Immature natural killer cell (primary cell): ENCODE data around the gene PTPRD. TPM values are rescaled to one million over a fixed set of nuclear protein-coding genes. Genes with fewer than 3 reads are reported as not detected.

Source experiments
- DNase-seq, 3 donors: peaks; one replicate each; pipeline ENCODE4 v3.0.0; 2022; ENCODE audit warnings: mixed read lengths in 1 of 3
- H3K27ac Mint-ChIP-seq, 6 donors: one replicate each; pipeline ENCODE4 v1.8.0; 2020; ENCODE audit warnings: mixed read lengths in 6 of 6, mild to moderate bottlenecking in 5 of 6, inconsistent platforms in 4 of 6, moderate library complexity in 3 of 6
- H3K27me3 Mint-ChIP-seq, 3 donors: one replicate each; pipeline ENCODE4 v1.8.0; 2020 to 2021; ENCODE audit warnings: low read depth in 3 of 3, mild to moderate bottlenecking in 3 of 3, mixed read lengths in 3 of 3, moderate library complexity in 3 of 3, inconsistent platforms in 1 of 3
- H3K36me3 Mint-ChIP-seq, 3 donors: one replicate each; pipeline ENCODE4 v1.8.0; 2020; ENCODE audit warnings: mixed read lengths in 3 of 3, inconsistent platforms in 2 of 3, mild to moderate bottlenecking in 2 of 3
- H3K4me1 Mint-ChIP-seq, 2 donors: one replicate each; pipeline ENCODE4 v1.8.0; 2020; ENCODE audit warnings: inconsistent platforms in 2 of 2, mild to moderate bottlenecking in 2 of 2, mixed read lengths in 2 of 2, moderate library complexity in 1 of 2
- H3K4me3 Mint-ChIP-seq, 5 donors: one replicate each; pipeline ENCODE4 v1.8.0; 2020; ENCODE audit warnings: mild to moderate bottlenecking in 5 of 5, mixed read lengths in 5 of 5, inconsistent platforms in 3 of 5, moderate library complexity in 3 of 5
- H3K9me3 Mint-ChIP-seq, 6 donors: one replicate each; pipeline ENCODE4 v1.8.0; 2020; ENCODE audit warnings: mild to moderate bottlenecking in 6 of 6, mixed read lengths in 6 of 6, inconsistent platforms in 4 of 6, moderate library complexity in 3 of 6
- polyA plus RNA-seq, 3 donors: library from polyadenylated mRNA; unstranded; fragments of 300-500 nt; fragmentation: Illumina TruSeq; gene quantifications; one replicate each; pipeline ENCODE4 v1.2.3, GENCODE V29; 2021

PTPRD gene
- polyA plus RNA-seq, 3 donors from 2014 or later: not detected

GRCh38 chr9:9778293-9778692 is 834.5 kb downstream of the PTPRD start:
- no peak overlapping the region for H3K27ac Mint-ChIP-seq
- H3K4me3 Mint-ChIP-seq: no peak overlapping the region
- peaks cover 0 to 4% (median 2%) of the 10 kb centered on the region in 3 donors for H3K27me3 Mint-ChIP-seq
- peaks cover 5 to 37% (median 14%) of the 10 kb centered on the region in 6 donors for H3K9me3 Mint-ChIP-seq
- H3K4me1 Mint-ChIP-seq: no peaks in the 10 kb centered on the region
- no peak for DNase-seq
- H3K36me3 Mint-ChIP-seq: peaks cover 0 to 4% (median 3%) of the 10 kb centered on the region in 3 donors

DNA sequence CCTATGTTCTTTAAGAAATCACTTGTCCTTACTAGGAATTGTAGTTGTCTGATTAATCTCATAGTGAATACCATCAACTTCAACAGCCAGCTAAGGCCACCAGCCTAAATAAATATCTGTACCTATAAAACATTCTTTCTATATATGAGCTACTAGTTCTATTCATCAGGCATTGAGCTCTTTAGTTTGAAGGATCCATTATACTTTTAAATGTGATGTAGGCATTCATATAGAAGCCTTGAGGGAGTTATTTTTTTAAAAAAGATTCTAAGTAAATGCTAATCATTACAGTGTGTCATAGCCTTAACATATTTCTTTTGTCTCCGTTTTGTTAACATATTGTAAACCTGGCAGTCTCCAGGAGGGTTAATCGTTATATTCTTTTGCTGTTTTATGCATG is 838.3 kb downstream of the PTPRD start:
- no peak for DNase-seq
- Mint-ChIP-seq H3K4me3 (no peak overlapping the region), H3K27ac (no peak overlapping the region), H3K27me3 (peaks cover 0 to 6% (median 0%) of the 10 kb centered on the region in 3 donors), H3K4me1 (no peaks in the 10 kb centered on the region), H3K9me3 (peaks cover 10 to 32% (median 16%) of the 10 kb centered on the region in 6 donors), H3K36me3 (peaks cover 0 to 4% (median 3%) of the 10 kb centered on the region in 3 donors)

DNA sequence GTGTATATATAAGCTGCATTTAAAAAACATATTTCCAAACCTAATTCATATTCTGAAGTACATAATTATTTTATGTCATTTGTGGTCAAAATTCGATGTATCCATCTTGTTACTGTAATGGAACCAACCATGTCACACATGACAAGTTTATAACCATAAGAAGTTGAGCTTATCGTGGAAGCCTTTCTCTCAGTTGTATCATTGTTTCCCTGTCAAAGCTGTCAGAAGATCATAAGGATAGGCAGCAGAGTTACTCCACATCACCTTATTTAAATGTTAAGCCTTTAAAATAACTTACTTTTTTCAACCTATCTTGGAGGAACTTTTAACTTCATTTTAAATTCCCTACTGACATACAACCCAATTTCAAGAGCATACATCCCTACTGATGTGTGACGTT is 841.5 kb downstream of the PTPRD start:
- Mint-ChIP-seq H3K9me3 (peaks cover 5 to 35% (median 12%) of the 10 kb centered on the region in 6 donors), H3K27ac (no peak overlapping the region), H3K4me1 (no peaks in the 10 kb centered on the region), H3K36me3 (peaks cover 0 to 4% (median 0%) of the 10 kb centered on the region in 3 donors), H3K4me3 (no peak overlapping the region), H3K27me3 (peaks cover 0 to 3% (median 0%) of the 10 kb centered on the region in 3 donors)
- no peak for DNase-seq

DNA sequence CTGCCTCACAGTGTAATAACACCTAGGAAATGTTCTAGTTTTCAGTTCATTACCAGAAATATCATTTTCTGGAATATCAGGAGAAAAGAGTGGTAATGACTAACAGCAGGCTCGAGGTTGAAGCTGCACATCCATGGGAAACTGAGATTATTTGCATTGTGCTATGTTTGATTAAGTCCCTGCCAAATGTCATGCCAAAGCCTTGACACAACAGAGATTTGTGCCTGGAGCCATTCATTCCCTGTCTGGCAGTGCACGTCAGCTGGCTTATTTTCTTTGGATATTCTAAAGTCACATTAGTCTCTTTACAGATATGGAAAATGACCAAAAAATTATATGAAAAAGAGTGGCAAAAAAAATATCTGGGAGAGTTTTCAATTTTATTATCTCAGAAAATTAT is 848.0 kb downstream of the PTPRD start:
- Mint-ChIP-seq H3K9me3 (peaks cover 6 to 47% (median 16%) of the 10 kb centered on the region in 6 donors), H3K27me3 (peaks cover 0 to 2% (median 0%) of the 10 kb centered on the region in 3 donors), H3K36me3 (no peaks in the 10 kb centered on the region), H3K4me3 (no peak overlapping the region), H3K4me1 (no peaks in the 10 kb centered on the region), H3K27ac (no peak overlapping the region)
- DNase-seq: no peak

- Mint-ChIP-seq H3K36me3 (no peaks in the 10 kb centered on the region), H3K27me3 (no peaks in the 10 kb centered on the region), H3K27ac (no peak overlapping the region), H3K4me3 (no peak overlapping the region), H3K4me1 (no peaks in the 10 kb centered on the region), H3K9me3 (peaks cover 0 to 29% (median 10%) of the 10 kb centered on the region in 6 donors)
- no peak for DNase-seq
These were observed 858.6 kb downstream of the PTPRD start for GRCh38 chr9:9754186-9754585.

DNA sequence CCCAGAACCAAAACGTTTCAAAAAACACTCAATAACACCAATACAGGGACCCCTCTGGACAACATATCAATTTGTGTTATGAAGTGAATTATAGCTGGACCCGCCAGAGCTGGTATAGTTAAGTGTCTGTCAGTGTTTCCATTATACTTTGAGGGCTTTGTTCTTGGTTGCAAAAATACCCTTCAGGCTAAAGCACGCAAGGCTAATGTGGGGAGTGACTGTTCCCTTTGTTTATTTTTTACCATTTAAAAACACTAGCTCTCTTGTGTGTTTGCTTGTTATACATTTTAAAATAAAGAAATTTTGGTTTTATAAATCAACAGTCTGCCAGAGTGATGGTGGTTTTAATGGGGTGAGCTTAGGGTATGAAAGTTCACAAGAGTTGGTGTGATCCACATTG is 859.5 kb downstream of the PTPRD start:
- H3K27ac Mint-ChIP-seq: no peak overlapping the region
- H3K4me1 Mint-ChIP-seq: no peaks in the 10 kb centered on the region
- H3K9me3 Mint-ChIP-seq: peaks cover 0 to 34% (median 10%) of the 10 kb centered on the region in 6 donors

DNA sequence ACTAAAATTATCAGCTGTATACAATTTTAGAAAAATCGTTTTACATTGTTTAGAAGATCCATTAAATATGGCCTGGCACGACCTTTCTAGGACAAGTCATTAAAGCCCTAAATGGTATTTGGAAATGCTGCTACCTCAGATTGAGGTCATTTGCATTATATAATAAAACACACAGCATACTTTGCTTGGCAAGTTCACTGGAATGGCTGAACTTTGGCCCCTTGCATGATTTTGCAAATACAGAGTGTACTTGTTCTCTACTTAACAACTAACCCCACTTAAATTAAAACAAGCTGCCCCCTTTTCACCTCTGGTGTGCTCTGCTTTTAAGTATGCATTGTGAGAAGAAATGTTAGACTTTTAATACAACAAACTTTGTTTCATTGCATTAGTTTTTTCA is 860.1 kb downstream of the PTPRD start:
- Mint-ChIP-seq H3K4me1 (no peaks in the 10 kb centered on the region), H3K36me3 (no peaks in the 10 kb centered on the region), H3K4me3 (no peak overlapping the region), H3K9me3 (peaks cover 0 to 35% (median 10%) of the 10 kb centered on the region in 6 donors), H3K27me3 (no peaks in the 10 kb centered on the region), H3K27ac (no peak overlapping the region)
- no peak for DNase-seq

More for the DNA sequence above, 859.5 kb downstream of the PTPRD start:
- Mint-ChIP-seq H3K36me3 (no peaks in the 10 kb centered on the region), H3K4me3 (no peak overlapping the region), H3K27me3 (no peaks in the 10 kb centered on the region)
- no peak for DNase-seq

DNA sequence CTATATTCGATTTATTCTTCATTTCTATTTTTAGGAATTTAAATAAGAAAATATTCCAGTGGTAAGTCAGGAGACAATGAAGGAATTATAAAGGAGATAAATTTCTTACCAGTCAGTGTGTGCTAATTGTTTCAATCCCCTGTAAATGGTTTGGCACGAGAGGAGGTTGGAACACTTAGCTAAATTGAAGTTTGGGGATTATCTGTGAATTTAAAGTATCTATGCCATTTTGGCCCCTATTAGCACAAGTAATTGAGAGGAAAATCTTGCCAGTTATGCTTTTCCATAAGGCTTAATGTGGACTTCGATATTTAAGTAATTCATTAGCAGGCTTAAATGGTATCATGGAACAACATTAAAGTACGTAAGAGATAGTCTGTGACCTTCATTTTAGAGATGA is 860.8 kb downstream of the PTPRD start:
- Mint-ChIP-seq H3K9me3 (peaks cover 0 to 37% (median 15%) of the 10 kb centered on the region in 6 donors), H3K27ac (no peak overlapping the region), H3K4me3 (no peak overlapping the region), H3K4me1 (no peaks in the 10 kb centered on the region), H3K36me3 (no peaks in the 10 kb centered on the region), H3K27me3 (no peaks in the 10 kb centered on the region)
- no peak for DNase-seq

DNA sequence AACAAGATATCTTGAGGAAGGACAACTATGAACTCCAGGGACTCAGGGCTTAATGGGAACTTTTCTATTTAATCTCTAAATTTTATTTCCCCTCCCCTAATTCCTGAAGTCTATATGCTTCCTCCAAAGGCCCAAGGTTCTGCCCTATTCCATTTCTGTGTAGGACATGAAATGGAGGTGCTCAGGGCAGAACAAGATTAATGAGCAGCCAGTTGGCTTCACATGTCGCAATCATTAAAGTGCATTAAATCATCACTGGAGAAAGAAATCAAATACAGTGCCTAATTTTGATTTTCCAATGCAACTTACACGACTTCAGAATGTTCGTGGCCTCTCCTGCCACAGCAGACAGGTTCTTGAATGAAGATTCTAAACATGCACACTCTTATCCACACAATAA is 862.1 kb downstream of the PTPRD start:
- Mint-ChIP-seq H3K27ac (no peak overlapping the region), H3K4me3 (no peak overlapping the region), H3K9me3 (peaks cover 0 to 42% (median 22%) of the 10 kb centered on the region in 6 donors), H3K36me3 (no peaks in the 10 kb centered on the region), H3K27me3 (no peaks in the 10 kb centered on the region), H3K4me1 (no peaks in the 10 kb centered on the region)
- no peak for DNase-seq

- Mint-ChIP-seq H3K4me1 (no peaks in the 10 kb centered on the region), H3K4me3 (no peak overlapping the region), H3K27ac (no peak overlapping the region), H3K9me3 (peaks cover 0 to 37% (median 24%) of the 10 kb centered on the region in 6 donors), H3K36me3 (no peaks in the 10 kb centered on the region), H3K27me3 (no peaks in the 10 kb centered on the region)
- no peak for DNase-seq
These were observed 863.2 kb downstream of the PTPRD start for GRCh38 chr9:9749591-9749990.

DNA sequence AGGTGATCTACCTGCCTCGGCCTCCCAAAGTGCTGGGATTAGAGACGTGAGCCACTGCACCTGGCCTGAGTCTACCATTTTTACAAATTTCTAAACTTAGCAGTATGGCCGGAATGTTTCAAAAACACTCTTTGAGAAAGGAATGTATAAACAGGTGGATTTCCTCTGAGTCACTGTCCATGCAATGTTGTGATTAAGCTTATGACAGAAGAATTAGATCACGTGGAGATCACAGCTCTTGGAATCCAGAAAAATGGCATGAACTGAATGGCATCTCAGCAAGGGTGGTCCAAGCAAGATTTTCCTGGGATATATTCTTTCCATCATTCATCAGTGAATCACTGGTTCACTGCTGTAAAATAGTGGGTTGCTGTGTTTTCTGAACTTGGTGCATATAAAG is 865.0 kb downstream of the PTPRD start:
- Mint-ChIP-seq H3K27ac (no peak overlapping the region), H3K27me3 (no peaks in the 10 kb centered on the region), H3K36me3 (no peaks in the 10 kb centered on the region), H3K4me1 (no peaks in the 10 kb centered on the region), H3K9me3 (peaks cover 2 to 42% (median 23%) of the 10 kb centered on the region in 6 donors), H3K4me3 (no peak overlapping the region)
- no peak for DNase-seq

- Mint-ChIP-seq H3K4me3 (no peak overlapping the region), H3K27ac (no peak overlapping the region), H3K4me1 (no peaks in the 10 kb centered on the region), H3K9me3 (peaks cover 2 to 46% (median 24%) of the 10 kb centered on the region in 6 donors), H3K27me3 (peaks cover 0 to 2% (median 0%) of the 10 kb centered on the region in 3 donors), H3K36me3 (no peaks in the 10 kb centered on the region)
- DNase-seq: no peak
These were observed 866.0 kb downstream of the PTPRD start for GRCh38 chr9:9746826-9747225.

DNA sequence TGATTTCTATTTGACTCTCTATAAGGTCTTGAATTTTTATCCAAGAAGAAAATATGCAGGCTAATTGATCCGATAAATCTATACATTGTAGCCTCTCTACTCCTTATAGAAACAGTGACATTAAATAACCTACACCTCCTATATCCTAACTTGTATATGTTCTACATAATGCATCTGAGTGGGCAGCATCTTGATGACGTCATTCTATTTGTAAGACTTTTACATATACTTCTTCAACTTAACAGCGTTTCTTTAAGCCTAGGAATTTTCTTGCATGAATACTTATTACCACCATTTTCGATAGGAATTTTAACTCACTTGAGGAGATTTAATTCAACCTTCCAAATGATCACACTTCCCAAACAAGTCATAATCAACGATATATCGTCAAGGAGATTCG is 869.0 kb downstream of the PTPRD start:
- no peak overlapping the region for H3K4me3 Mint-ChIP-seq
- H3K27ac Mint-ChIP-seq: no peak overlapping the region
- DNase-seq: no peak
- peaks cover 0 to 2% (median 0%) of the 10 kb centered on the region in 3 donors for H3K27me3 Mint-ChIP-seq
- no peaks in the 10 kb centered on the region for H3K4me1 Mint-ChIP-seq
- H3K36me3 Mint-ChIP-seq: no peaks in the 10 kb centered on the region
- peaks cover 6 to 47% (median 32%) of the 10 kb centered on the region in 6 donors for H3K9me3 Mint-ChIP-seq

GRCh38 chr9:9730174-9730573 is 882.6 kb downstream of the PTPRD start:
- H3K27me3 Mint-ChIP-seq: no peaks in the 10 kb centered on the region
- no peaks in the 10 kb centered on the region for H3K36me3 Mint-ChIP-seq
- H3K9me3 Mint-ChIP-seq: peaks cover 0 to 54% (median 24%) of the 10 kb centered on the region in 6 donors
- H3K4me3 Mint-ChIP-seq: no peak overlapping the region
- DNase-seq: no peak
- H3K4me1 Mint-ChIP-seq: no peaks in the 10 kb centered on the region
- H3K27ac Mint-ChIP-seq: no peak overlapping the region

DNA sequence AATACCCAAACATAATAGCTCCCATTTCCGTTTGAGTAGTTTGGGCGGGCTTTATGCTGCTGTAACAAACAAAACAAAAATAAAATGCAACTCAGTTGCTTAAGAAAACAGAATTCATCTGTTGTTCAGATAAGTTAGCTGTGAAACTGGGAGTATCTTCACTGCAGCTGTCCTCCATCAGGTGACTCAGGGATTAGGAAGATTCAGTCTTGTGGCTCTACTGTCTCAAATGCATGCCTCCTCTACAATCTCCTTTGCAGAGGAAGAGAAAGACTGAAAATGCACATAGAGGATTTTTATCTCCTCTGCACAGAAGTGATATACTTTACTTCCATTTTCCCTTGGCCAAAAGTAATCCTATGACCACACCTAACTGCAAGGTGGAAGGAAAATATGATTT is 883.7 kb downstream of the PTPRD start:
- H3K9me3 Mint-ChIP-seq: peaks cover 0 to 57% (median 24%) of the 10 kb centered on the region in 6 donors
- no peak overlapping the region for H3K27ac Mint-ChIP-seq
- H3K4me3 Mint-ChIP-seq: no peak overlapping the region
- H3K27me3 Mint-ChIP-seq: no peaks in the 10 kb centered on the region
- no peaks in the 10 kb centered on the region for H3K36me3 Mint-ChIP-seq
- no peak for DNase-seq
- no peaks in the 10 kb centered on the region for H3K4me1 Mint-ChIP-seq
